ENCODE data around the gene JAK2.
"Not testable (repeated sequence)": the region's sequence is repeated elsewhere in the genome, so short reads cannot be mapped to it uniquely, and the experiment has no call there.

Gene JAK2

DNA sequence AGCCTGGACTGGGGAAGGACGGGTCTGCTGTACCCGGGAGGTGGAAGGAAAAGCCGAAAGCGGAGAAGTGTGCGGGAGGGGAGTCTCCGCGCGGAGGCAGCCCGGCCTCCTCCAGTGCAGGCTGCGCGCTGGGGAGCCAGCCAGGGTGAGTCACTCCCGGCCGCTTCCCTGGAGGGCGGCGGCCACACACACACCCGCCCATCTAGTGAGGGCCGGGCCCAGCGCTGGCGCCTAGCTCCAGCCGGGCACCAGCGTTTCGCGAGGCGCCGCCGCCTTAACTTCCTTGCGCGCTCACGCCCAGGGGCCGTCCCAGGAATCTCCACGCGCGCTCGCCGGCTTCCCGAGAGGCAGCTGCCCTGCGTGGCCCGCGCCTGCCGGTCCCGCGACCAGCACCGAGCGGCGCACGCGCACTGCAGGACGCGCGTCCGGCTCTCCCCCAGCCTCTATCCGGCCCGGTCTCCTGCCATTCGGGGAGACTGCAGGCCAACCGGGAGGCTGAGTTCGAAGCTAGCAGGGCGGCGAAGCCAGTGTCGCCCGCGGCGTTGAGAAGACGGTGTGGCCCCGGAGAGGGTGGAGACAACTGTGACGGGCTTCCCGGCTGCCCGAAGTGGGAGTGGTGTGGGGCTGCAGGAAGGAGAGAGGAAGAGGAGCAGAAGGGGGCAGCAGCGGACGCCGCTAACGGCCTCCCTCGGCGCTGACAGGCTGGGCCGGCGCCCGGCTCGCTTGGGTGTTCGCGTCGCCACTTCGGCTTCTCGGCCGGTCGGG is at the start of gene JAK2:
Gene JAK2, plus strand, starts transcription at position 652 of the 765 bp plus-strand sequence. CDS start 36,716 bp downstream, outside the sequence.
- FAIRE-seq (peak; percentile 96), DNase-seq (ENCODE audit: insufficient read length, low spot score) (peak; percentile 24)

DNA sequence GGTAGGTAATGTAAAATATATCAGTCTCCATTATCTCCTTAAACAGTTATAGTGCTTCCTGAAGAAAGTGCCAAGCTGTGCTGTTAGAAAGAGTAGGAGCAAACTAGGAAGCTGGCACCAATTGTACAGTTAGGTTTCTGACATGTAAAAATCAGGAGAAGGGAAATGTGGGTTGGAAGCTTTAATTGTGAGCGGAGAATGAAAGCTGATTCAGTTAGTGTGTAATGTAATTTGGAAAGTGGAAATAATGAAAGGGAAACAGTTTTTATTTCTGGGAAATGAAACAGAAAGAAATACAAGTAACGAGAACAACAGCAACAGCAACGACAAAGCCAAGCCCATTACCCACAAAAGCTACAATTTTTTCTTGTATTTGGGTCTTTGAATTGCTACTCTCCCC is 48.8 kb upstream of the JAK2 start:
- DNase-seq (ENCODE audit: insufficient read length, low spot score) (no peak), FAIRE-seq (peak; percentile 92)

DNA sequence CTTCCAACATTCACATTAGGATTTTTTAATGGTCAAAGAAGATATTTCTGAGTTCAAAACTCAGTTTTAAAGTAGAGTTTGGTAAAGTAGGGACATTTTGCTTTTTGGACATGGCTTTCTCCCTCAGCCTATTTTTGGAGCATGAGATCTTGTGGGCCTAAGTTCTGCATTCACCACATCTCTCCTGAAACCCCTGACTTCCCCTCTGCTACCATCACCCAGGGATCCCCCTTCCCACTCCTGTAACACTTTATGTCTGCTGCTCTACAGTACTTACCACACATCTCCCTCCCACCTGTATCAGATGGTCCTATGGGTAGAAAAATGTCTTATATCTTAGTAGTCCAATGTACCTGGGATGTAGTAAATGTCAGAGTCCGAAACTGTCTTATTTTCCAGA is 48.2 kb upstream of the JAK2 start:
- FAIRE-seq (peak; percentile 99), DNase-seq (ENCODE audit: insufficient read length, low spot score) (no peak)

DNA sequence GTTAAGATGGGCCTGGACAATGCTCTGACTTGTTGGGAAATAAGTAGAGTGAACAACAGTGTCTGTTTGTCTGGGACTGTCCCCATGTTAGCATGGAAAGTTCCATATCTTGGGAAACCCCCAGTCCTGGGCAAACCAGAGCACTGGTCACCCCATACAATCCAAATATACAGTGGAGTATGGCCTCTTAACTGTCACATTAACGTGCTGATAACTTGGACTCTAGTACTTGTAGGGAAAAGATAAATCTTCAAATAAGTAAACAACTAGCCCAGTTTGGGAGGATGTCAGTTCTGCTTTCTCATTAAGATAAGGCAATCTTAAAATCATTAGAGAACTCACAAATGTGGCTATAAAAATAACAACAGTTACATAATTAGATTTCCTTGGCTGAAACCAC is 47.6 kb upstream of the JAK2 start:
- FAIRE-seq (peak; percentile 95), DNase-seq (ENCODE audit: insufficient read length, low spot score) (no peak)

DNA sequence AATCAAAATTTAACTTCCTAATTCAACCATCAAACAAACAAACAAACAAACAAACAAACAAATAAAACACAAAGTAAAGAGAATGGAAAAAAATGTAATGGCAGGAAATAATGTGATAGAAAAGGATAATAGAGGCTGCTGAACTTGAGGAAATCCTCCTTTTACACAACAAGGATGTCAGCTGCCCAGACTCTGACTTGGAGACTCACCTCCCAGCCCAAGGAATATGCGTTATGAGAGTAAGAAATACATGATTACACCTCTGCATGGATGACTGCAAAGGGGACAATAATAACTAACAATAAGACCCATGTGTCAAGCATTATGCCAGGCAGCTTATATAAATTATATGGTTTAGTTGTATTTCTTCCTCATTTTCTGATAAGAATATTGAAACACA is 46.6 kb upstream of the JAK2 start:
- DNase-seq (ENCODE audit: insufficient read length, low spot score) (no peak), FAIRE-seq (no peak)

DNA sequence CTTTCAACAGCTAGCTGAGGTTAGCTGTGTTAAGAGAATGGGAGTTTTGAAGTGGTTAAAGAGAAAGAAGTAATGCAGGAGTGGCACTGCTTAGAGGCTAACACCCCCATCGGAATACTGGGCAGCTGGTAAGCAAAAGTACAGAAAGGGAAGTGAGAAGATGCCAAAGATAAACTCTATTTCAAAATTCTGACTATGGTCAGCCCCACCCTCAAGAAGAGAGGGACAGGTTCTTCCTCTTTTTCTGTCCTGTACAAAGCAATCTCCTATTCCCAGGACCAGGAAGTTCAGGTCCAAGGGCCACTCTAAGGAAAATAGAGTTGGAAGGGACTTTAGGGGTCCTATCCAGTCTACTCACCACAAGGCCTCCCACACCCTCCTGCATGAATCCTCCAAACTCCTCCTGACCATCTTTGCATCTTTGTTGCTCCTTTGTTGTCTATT is 45.9 kb upstream of the JAK2 start:
- DNase-seq (ENCODE audit: insufficient read length, low spot score) (peak; percentile 28), FAIRE-seq (no peak)

DNA sequence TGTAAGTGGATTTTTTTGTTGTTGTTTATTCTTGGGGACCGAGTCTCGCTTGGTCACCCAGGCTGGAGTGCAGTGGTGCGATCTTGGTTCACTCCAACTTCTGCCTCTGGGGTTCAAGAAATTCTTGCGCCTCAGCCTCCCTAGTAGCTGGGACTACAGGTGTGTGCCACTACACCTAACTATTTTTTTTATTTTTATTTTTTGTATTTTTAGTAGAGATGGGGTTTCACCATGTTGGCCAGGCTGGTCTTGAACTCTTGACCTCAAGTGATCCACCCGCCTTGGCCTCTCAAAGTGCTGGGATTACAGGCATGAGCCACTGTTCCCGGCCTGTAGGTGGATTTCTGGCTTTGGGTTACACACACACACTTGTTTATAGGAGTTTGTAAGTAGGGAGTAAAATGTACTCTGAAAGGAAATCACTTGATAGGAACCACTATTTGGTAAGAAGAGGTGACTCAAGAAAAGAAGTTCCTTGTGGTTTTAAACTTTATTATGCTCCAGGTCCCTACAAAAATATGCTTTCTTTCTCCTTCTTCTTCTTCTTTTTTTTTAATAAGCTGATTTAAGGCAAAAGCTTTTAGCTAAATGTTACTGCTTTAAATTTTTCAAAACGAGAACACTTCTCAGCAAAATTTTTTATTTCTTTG is 42.9 kb upstream of the JAK2 start:
- peak; percentile 35 for FAIRE-seq
- not testable (repeated sequence) for DNase-seq (ENCODE audit: insufficient read length, low spot score)

DNA sequence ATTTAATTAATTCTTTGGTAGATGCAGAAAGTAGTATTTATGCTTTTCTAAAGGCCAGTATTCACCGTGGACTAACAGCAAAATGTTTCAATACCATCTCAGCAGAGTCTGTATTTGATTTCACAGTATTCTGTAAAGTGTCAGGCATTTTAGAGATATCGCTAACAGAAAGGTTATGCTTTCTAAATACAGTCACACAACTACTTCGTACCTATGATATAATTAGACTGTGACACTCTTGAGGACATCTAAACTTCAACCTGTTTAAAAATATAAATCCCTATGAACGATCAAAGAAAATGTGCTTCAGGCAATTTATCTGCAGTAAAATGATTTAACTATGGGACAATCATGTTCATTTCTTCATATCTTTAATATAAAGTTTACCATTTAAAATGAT is 41.7 kb upstream of the JAK2 start:
- FAIRE-seq (peak; percentile 78), DNase-seq (ENCODE audit: insufficient read length, low spot score) (no peak)

DNA sequence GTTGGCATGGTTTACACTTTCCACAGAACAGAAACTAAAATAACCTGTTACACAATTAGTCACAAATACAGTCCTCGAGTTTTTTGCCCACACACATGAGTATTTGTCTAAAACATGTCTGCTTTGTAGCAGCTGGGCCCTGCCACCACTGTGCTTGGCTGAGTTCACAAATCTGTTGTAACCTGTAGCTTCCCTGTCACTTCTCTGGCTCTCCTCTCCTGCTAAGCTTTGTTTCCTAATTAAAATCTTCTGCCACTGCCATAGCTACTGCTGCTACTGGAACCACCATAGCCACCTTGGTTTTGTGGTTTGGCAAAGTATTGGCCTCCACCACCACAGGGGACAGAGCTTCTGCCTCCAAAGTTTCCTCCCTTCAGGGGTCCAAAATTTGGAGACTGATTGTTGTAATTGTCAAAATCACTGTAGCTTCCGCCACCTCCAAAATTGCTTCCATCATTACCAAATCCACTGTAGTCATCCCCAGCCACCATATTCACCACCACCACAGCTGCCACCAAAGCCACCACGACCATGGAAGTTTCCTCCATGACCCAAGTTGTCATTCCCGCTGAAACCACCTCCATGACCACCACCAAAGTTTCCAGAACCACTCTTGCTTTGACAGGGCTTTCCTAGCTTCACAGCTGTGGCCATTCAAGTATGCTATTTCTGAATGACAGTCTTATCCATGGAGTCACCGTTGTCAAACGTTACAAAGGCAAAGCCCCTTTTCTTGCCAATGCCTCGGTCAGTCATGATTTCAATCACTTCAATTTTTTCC is 40.5 kb upstream of the JAK2 start:
- DNase-seq (ENCODE audit: insufficient read length, low spot score): not testable (repeated sequence)
- FAIRE-seq: peak; percentile 82

DNA sequence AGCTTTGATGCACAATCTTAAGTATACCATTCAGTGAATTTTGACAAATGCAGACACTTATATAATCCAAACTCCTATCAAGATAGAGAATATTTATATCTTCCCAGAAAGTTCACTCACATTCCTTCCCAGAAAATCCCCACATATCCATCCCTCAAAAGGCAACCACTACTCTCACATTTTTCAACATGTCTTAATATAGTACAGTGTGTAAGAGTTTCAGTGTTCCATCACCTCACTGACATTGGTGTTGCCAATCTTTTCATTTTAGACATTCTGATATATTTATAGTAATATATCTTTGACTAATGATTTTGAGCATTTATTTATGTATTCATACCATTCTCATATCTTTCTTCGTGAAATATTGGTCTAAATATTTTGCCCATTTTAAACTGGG is 38.1 kb upstream of the JAK2 start:
- DNase-seq (ENCODE audit: insufficient read length, low spot score): no peak
- FAIRE-seq: no peak

DNA sequence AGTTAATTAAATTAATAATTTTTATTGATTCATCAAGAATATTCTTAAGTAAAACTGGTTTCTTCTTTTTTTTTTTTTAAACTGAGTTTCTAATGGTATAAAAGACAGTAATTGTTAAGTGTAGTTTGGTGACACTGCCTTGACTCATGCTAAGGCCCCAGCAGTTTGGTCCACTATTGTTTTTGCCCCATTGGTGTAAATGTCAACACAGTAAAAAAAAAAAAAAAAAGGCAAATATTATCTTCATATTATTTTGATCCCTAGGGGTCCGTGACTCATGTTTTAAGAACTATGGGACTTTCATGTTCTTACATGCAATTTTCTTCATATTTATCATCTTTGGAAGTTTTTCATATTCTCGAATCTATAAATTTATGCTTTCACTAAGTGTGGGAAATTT is 29.2 kb upstream of the JAK2 start:
- no peak for DNase-seq (ENCODE audit: insufficient read length, low spot score)
- no peak for FAIRE-seq

DNA sequence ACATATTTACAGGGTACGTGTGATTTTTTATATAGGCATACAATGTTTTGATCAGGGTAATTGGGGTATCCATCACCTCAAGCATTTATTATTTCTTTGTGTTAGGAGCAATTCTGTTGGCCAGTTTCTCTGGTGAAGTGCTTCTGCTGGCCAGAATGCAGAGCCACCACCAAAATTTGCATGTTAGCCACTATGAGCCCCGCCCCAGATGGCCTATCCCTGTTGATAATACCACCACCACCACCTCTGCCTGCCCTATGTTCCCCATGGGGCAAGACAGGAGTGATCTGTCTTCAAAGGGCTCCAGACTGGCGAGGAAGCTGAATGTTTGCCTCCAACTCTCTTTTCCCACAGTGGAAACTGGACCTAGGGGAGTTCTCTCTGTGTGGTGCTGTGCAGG is 26.0 kb upstream of the JAK2 start:
- FAIRE-seq: no peak
- DNase-seq (ENCODE audit: insufficient read length, low spot score): no peak

DNA sequence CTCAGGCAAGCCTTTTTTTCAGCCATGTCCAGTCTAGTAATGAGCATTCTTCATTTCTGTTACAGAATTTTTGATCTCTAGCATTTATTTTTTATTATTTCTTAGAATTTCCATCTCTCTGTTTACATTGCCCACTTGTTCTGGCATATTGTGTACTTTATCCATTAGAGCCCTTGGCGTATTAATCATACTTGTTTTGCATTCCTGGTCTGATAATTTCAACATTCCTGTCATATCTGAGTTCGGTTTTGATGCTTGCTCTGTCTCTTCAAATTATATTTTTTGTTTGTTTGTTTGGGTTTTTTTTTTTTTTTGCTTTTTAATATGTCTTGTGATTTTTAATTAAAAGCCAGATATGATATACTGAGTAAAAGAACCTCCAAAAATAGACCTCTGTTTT is 23.0 kb upstream of the JAK2 start:
- no peak for FAIRE-seq

DNA sequence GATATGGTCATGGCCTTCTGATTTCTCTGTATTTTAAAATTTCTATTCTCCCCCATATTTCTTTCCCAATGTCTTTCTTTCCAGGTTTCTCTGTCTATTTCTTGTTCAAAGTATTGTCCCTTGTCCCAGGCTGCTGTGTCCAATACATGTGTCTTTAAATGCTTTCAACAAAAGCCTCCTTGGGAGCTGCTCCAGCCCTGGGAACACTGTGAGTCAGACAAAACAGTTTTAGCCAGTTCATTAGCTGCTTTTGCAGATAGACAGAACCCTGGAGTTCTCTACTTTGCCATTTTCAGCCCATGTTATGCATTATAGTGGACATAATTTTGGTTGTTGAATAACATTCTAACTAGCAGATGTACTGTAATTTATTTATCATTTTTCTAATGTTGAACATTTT is 20.5 kb upstream of the JAK2 start:
- FAIRE-seq (no peak), DNase-seq (ENCODE audit: insufficient read length, low spot score) (no peak)

More for the DNA sequence above, 23.0 kb upstream of the JAK2 start:
- DNase-seq (ENCODE audit: insufficient read length, low spot score): no peak

DNA sequence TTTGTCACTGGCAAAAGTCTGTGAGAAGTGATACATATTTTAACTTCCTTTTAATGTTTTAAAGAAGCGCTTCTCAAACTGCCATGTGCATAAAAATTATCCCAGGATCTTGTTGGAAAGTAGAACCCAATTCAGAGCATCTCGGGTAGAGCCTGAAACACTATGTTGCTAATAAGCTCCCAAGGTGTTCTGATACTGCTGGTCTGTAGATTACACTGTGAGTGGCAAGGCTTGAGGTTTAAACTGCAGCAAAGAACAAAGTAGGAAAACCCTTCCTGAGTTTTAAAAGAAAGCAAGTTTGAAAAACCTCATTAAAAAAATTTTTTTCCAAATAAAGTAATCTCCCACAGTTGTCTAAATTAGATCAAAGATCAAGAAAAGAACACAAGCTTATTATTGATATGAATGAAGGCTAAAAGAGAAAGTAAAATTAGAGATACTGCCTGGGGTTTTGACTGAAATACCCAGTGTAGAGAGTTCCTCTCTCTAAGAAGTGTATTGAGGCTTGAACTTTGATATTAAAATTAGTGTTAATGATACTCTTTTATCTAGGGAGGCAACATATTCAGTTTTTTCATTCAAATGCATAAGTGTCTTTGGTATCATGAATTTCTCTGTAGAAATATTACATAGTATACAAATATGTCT is 19.8 kb upstream of the JAK2 start:
- FAIRE-seq (peak; percentile 35), DNase-seq (ENCODE audit: insufficient read length, low spot score) (no peak)

DNA sequence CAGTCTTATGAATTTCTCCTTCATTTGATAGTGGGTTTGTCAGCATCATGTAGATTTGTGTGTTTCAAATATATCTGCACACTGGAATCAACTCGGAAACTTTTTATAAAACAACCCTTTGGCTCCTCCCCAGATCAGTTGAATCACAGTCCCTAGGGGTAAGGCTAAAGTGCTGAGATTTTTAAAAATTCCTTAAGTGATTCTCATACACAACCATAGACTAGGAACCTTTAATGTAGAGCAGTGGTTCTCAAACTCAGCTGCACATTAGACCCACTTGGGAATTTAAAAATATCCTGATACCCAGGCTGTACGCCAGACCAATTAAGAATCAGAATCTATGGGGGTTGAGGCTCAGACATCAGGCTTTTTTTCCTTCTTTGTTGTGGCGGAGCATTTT is 17.5 kb upstream of the JAK2 start:
- FAIRE-seq: no peak

DNA sequence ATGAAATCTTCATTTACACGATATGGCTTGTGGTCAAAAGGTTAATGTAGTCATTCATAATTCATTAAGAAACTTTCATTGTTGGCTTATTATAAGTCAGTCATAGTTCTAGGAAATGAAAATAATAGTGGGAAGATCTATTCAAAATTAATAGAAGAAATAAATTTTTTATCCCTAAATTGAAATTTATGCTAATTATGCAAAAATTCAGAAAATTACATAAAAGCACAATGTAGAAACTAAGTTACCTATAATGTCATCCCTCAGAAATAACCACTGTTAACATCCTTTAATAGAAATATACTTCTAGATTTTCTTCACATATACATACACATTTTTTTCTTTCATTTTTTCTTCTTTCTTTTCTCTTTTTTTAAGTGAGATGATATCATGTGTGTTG is 15.9 kb upstream of the JAK2 start:
- DNase-seq (ENCODE audit: insufficient read length, low spot score) (no peak), FAIRE-seq (no peak)

More for the DNA sequence above, 17.5 kb upstream of the JAK2 start:
- no peak for DNase-seq (ENCODE audit: insufficient read length, low spot score)

DNA sequence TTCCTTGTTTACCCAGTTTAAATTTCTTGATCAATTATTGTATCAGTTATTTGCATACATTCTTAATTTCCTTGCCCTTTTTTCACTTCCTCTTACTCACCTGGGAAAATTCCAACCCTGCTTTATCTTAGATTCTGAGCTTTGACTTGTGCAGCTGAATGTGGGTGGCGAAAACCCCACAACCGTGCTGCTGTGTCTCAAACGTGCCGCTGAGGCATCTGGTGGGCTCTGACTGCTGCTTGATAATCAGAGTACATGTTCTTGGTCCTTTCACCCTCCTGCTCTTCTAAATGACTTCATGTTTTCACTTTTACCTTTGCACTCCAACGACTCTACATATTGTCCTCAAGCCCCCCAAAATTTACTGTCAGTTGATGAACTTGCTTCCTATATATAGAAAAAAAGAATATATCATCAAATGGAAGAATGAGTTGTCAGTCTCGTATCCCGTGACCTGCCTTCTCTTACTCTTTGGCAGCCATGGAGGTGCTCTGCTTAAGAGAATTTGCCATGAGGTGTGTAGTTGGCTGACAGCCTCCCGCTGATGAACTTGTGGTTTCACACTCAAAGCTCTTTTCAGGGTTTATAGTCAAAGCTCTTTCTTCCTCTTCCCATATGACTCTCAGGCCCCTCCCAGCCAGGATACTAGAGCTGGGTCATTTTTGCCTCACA is 14.0 kb upstream of the JAK2 start:
- DNase-seq (ENCODE audit: insufficient read length, low spot score): peak; percentile 31
- peak; percentile 99 for FAIRE-seq

DNA sequence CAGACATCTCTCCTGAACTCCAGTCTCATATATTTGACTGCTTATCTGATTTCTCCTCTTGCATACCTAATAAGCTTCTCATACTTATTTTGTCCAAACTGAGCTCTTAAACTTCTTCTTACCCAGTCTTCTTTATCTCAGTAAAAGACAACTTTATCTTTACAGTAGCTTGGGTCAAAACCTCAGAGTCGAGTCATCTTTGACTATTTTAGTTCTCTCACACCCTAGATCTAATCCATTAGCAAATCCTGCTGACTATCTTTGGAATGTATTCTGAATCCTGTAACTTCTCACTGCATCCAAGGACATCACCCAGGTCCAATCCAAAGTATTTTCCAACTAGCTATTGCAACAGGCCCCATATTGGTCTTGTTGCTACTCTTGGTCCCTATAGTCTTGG is 11.8 kb upstream of the JAK2 start:
- DNase-seq (ENCODE audit: insufficient read length, low spot score) (no peak), FAIRE-seq (no peak)

DNA sequence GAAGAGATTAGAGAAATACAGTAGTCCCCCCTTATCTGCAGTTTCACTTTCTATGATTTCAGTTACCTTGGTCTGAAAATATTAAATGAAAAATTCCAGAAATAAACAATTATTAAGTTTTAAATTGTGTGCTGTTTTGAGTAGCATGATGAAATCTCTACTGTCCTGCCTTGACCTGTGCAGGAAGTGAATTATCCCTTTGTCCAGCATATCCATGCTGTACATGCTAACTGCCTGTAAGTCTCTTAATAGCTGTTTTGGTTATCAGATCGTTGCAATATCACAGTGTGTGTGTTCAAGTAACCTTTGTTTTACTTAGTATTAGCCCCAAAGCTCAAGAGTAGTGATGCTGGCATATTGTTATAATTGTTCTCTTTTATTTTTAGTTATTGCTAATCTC is 11.2 kb upstream of the JAK2 start:
- DNase-seq (ENCODE audit: insufficient read length, low spot score): no peak
- FAIRE-seq: no peak

Measured in GM19239 (cell line).